Adrenal gland (tissue), 5 donors: Measurements from ENCODE around the gene INPP5A.

Experiments used
- CTCF ChIP-seq, 6 experiments: fragments of 450-650 bp in 4 of 6; fragments of 200-600 bp in 2 of 6; sonication (generic) in 1 of 6; IDR thresholded peaks; 1 replicate in 5 of 6; 2 replicates in 1 of 6; pipeline versions ENCODE4 v1.5.1 to v1.8.0; 2016 to 2021; ENCODE audit warnings: antibody characterized with exemption in 6 of 6, mild to moderate bottlenecking in 2 of 6, moderate library complexity in 1 of 6
- POLR2A ChIP-seq, 2 donors: fragments of 450-650 bp; IDR thresholded peaks; one replicate each; pipeline ENCODE4 v1.6.1; 2017; ENCODE audit warnings: antibody characterized with exemption in 2 of 2, mild to moderate bottlenecking in 2 of 2, moderate library complexity in 1 of 2
- donor health status: DM: no; HTN: no; CAD: no.

- TF ChIP-seq CTCF (IDR thresholded peaks at IDR 0.05) (no peak), POLR2A (IDR thresholded peaks at IDR 0.05) (no peak)
Observed at GRCh38 chr10:132796846-132797245, 259.3 kb downstream of the INPP5A start.
